NCI-H1436 (cell line): ENCODE data around the gene RUFY4.

Experiments
- DNase-seq: peaks from one replicate; lab custom pipeline; 2025; lab: John Stamatoyannopoulos, UW

Gene RUFY4

GRCh38 chr2:218063896-218064295 lies 5.2 kb upstream of the RUFY4 start:
- DNase-seq, result no peak

GRCh38 chr2:218065239-218066006 lies 3.6 kb upstream of the RUFY4 start:
- no peak for DNase-seq

GRCh38 chr2:218066926-218067515 lies 2.0 kb upstream of the RUFY4 start:
- no peak for DNase-seq

GRCh38 chr2:218067523-218067922 lies 1.5 kb upstream of the RUFY4 start:
- no peak for DNase-seq

- no peak for DNase-seq
Measured at GRCh38 chr2:218069606-218070300, 700 bp downstream of the RUFY4 start.

- DNase-seq, result no peak
Measured at GRCh38 chr2:218070587-218070986, 1.5 kb downstream of the RUFY4 start.

GRCh38 chr2:218071218-218071937 lies 2.3 kb downstream of the RUFY4 start:
- no peak for DNase-seq

- DNase-seq, result no peak
Measured at GRCh38 chr2:218072002-218072401, 2.9 kb downstream of the RUFY4 start.

GRCh38 chr2:218072478-218073024 lies 3.5 kb downstream of the RUFY4 start:
- DNase-seq, result no peak

GRCh38 chr2:218073185-218073584 lies 4.1 kb downstream of the RUFY4 start:
- no peak for DNase-seq

- no peak for DNase-seq
Measured at GRCh38 chr2:218074031-218074430, 5.0 kb downstream of the RUFY4 start.

- DNase-seq, result no peak
Measured at GRCh38 chr2:218075975-218076811, 7.1 kb downstream of the RUFY4 start.

GRCh38 chr2:218077464-218078216 lies 8.6 kb downstream of the RUFY4 start:
- no peak for DNase-seq

GRCh38 chr2:218079943-218080913 lies 11.2 kb downstream of the RUFY4 start:
- no peak for DNase-seq

GRCh38 chr2:218081063-218081462 lies 12.0 kb downstream of the RUFY4 start:
- DNase-seq, result no peak

GRCh38 chr2:218081695-218082094 lies 12.6 kb downstream of the RUFY4 start:
- DNase-seq, result no peak

- DNase-seq, result no peak
Measured at GRCh38 chr2:218082586-218083351, 13.7 kb downstream of the RUFY4 start.

GRCh38 chr2:218083352-218083676 lies 14.3 kb downstream of the RUFY4 start:
- DNase-seq, result no peak

- DNase-seq, result no peak
Measured at GRCh38 chr2:218086478-218086877, 17.4 kb downstream of the RUFY4 start.
